ENCODE data around the gene AADAC.

- TF ChIP-seq CTCF (conservative IDR thresholded peaks at IDR 0.05 in 1 of 2, IDR thresholded peaks at IDR 0.05 in 1 of 2; ENCODE audit: extremely low read depth in 1 of 2, insufficient read depth in 1 of 2, low read depth in 1 of 2, low read length in 2 of 2): no peak
- TF ChIP-seq EZH2 (IDR thresholded peaks at IDR 0.05; ENCODE audit: borderline replicate concordance, low read length): no peak
Measured at GRCh38 chr3:151819910-151820309, 6.0 kb downstream of the AADAC start.
